HG03108 (cell line): ENCODE measurements around the gene SPATA25.

Experiments used
- ATAC-seq: cut with Tn5 transposase; IDR thresholded peaks from one replicate; pipeline ENCODE4 v1.9.1; 2021; ENCODE audit warnings: moderate library complexity; ENCODE audit not compliant: unreplicated experiment

Gene SPATA25

GRCh38 chr20:45841407-45842129 lies 45.9 kb downstream of the SPATA25 start:
- no peak for ATAC-seq

GRCh38 chr20:45840700-45841198 lies 46.7 kb downstream of the SPATA25 start:
- ATAC-seq = no peak

- no peak for ATAC-seq
These were observed 50.6 kb downstream of the SPATA25 start for GRCh38 chr20:45836841-45837240.
